Activated CD8-positive, alpha-beta T cell treated with anti-CD3 and anti-CD28 coated beads for 36 hours (primary cell): Measurements from ENCODE around the gene TACSTD2. TPM values are rescaled to one million over a fixed set of nuclear protein-coding genes. Genes with fewer than 3 reads are reported as not detected.

Experiments
- ATAC-seq: fragments of 200-7000 bp; cut with Tn5 transposase; one replicate; pipeline ENCODE4 v1.10.0; 2021; ENCODE audit warnings: mild to moderate bottlenecking, moderate library complexity
- CTCF ChIA-PET: fragments of 350-600 bp; sonication (Branson Sonifier 250); formaldehyde crosslinking; loops from one replicate; lab custom pipeline; 2021; ENCODE audit warnings: antibody characterized with exemption; lab: Charles Lee
- POLR2A ChIA-PET: fragments of 350-600 bp; sonication (Branson Sonifier 250); formaldehyde crosslinking; loops from one replicate; lab custom pipeline; 2021; ENCODE audit warnings: antibody characterized with exemption; lab: Charles Lee
- DNase-seq: peaks from one replicate; pipeline ENCODE4 v3.0.0-alpha.2; 2020
- H3K27ac Mint-ChIP-seq: one replicate; pipeline ENCODE4 v1.8.0; 2021; ENCODE audit warnings: mild to moderate bottlenecking, mixed read lengths
- H3K27me3 Mint-ChIP-seq: one replicate; pipeline ENCODE4 v1.8.0; 2021; ENCODE audit warnings: mixed read lengths
- H3K36me3 Mint-ChIP-seq: one replicate; pipeline ENCODE4 v1.8.0; 2021; ENCODE audit warnings: low read depth, mixed read lengths
- H3K4me1 Mint-ChIP-seq: one replicate; pipeline ENCODE4 v1.8.0; 2021; ENCODE audit warnings: low read depth, mixed read lengths
- H3K4me3 Mint-ChIP-seq: one replicate; pipeline ENCODE4 v1.8.0; 2021; ENCODE audit warnings: mild to moderate bottlenecking, moderate library complexity, mixed read lengths
- H3K9me3 Mint-ChIP-seq: one replicate; pipeline ENCODE4 v1.8.0; 2021; ENCODE audit warnings: mixed read lengths
- CTCF ChIP-seq: fragments of 200-600 bp; IDR thresholded peaks from one replicate; pipeline ENCODE4 v1.8.0; 2022; ENCODE audit warnings: antibody characterized with exemption, mild to moderate bottlenecking
- intact Hi-C: fragments of 100-400 bp; cut with micrococcal nuclease; formaldehyde crosslinking; loops from one replicate; pipeline ENCODE4 v1.10.0; 2022
- total RNA-seq, 2 experiments: library from RNA; stranded (reverse); gene quantifications; one replicate each; pipeline ENCODE4 v1.2.3, GENCODE V29; 2021

The TACSTD2 gene
- total RNA-seq, 2 experiments from 2014 or later: 0.68 to 0.92 TPM

GRCh38 chr1:58573705-58574591 is 3.1 kb downstream of the TACSTD2 start:
- ChIA-PET POLR2A (no interaction called here), CTCF (interaction anchor here (1.1 to 2.6 kb wide), 4 partner anchors 27 to 79 kb away, joined by 3 to 7 read pairs (median 6); partner anchors contain the start of gene OMA1)
- peak overlapping the region; percentile 30 for H3K4me3 Mint-ChIP-seq
- ATAC-seq: peak; percentile 87
- H3K9me3 Mint-ChIP-seq: no peaks in the 10 kb centered on the region
- H3K27ac Mint-ChIP-seq: peak overlapping the region; percentile 27
- H3K4me1 Mint-ChIP-seq: peaks cover 31% of the 10 kb centered on the region
- H3K27me3 Mint-ChIP-seq: peaks cover 61% of the 10 kb centered on the region
- TF ChIP-seq CTCF: no peak
- H3K36me3 Mint-ChIP-seq: no peaks in the 10 kb centered on the region
- peak; percentile 71 for DNase-seq
- intact Hi-C loops: no loop called here

GRCh38 chr1:58573138-58573537 is 3.9 kb downstream of the TACSTD2 start:
- no peak for ATAC-seq
- H3K36me3 Mint-ChIP-seq: no peaks in the 10 kb centered on the region
- DNase-seq: no peak
- H3K27ac Mint-ChIP-seq: no peak overlapping the region
- no peaks in the 10 kb centered on the region for H3K9me3 Mint-ChIP-seq
- intact Hi-C loops: no loop called here
- no peak overlapping the region for H3K4me3 Mint-ChIP-seq
- no peak for TF ChIP-seq CTCF
- POLR2A ChIA-PET: no interaction called here
- peaks cover 63% of the 10 kb centered on the region for H3K27me3 Mint-ChIP-seq
- H3K4me1 Mint-ChIP-seq: peaks cover 29% of the 10 kb centered on the region
- CTCF ChIA-PET: interaction anchor here (1.1 to 2.6 kb wide), 2 partner anchors 27 to 79 kb away, joined by 3 to 6 read pairs; partner anchors contain the start of gene OMA1

GRCh38 chr1:58572690-58573089 is 4.4 kb downstream of the TACSTD2 start:
- POLR2A ChIA-PET: no interaction called here
- intact Hi-C loops: no loop called here
- Mint-ChIP-seq H3K27me3 (peaks cover 60% of the 10 kb centered on the region), H3K27ac (no peak overlapping the region), H3K36me3 (no peaks in the 10 kb centered on the region), H3K4me3 (no peak overlapping the region), H3K4me1 (peaks cover 24% of the 10 kb centered on the region), H3K9me3 (no peaks in the 10 kb centered on the region)
- CTCF ChIA-PET: interaction anchor here (0.8 to 2.6 kb wide), 4 partner anchors 12 to 80 kb away, joined by 3 to 6 read pairs (median 4); no protein-coding TSS in a partner anchor
- TF ChIP-seq CTCF: no peak
- ATAC-seq (no peak), DNase-seq (no peak)

GRCh38 chr1:58571616-58572015 is 5.4 kb downstream of the TACSTD2 start:
- no peak for DNase-seq
- Mint-ChIP-seq H3K4me3 (no peak overlapping the region), H3K9me3 (no peaks in the 10 kb centered on the region), H3K27ac (no peak overlapping the region), H3K4me1 (peaks cover 20% of the 10 kb centered on the region), H3K36me3 (no peaks in the 10 kb centered on the region), H3K27me3 (peaks cover 55% of the 10 kb centered on the region)
- ATAC-seq: no peak
- ChIA-PET CTCF (interaction anchor here (0.8 to 2.6 kb wide), 4 partner anchors 11 to 81 kb away, joined by 3 to 6 read pairs (median 4); partner anchors contain the start of gene OMA1), POLR2A (no interaction called here)
- intact Hi-C loops: no loop called here
- TF ChIP-seq CTCF: no peak

- no peak for TF ChIP-seq CTCF
- ATAC-seq: no peak
- Mint-ChIP-seq H3K36me3 (no peaks in the 10 kb centered on the region), H3K27ac (no peak overlapping the region), H3K27me3 (peaks cover 50% of the 10 kb centered on the region), H3K4me3 (no peak overlapping the region), H3K4me1 (peaks cover 19% of the 10 kb centered on the region), H3K9me3 (no peaks in the 10 kb centered on the region)
- POLR2A ChIA-PET: no interaction called here
- intact Hi-C loops: no loop called here
- DNase-seq: no peak
- CTCF ChIA-PET: interaction anchor here (1.9 to 2.6 kb wide), 2 partner anchors 24 to 82 kb away, joined by 4 to 6 read pairs; partner anchors contain the start of gene OMA1
Observed at GRCh38 chr1:58570817-58571216, 6.2 kb downstream of the TACSTD2 start.
